Measurements from ENCODE around the gene DNAH10. TPM values are rescaled to one million over a fixed set of nuclear protein-coding genes. Genes with fewer than 3 reads are reported as not detected.

Gene DNAH10
- total and polyA plus RNA-seq, 2 of the 13 experiments (the other 11 are each of a cell fraction or from before 2014, with no cell fraction given) = 0.01 to 0.02 TPM

- TF ChIP-seq UBTF (CRISPR knock-in tag; IDR thresholded peaks at IDR 0.05) (peak; percentile 63), ZNF503 (CRISPR knock-in tag; IDR thresholded peaks at IDR 0.05) (no peak), ZFY (CRISPR knock-in tag; IDR thresholded peaks at IDR 0.05) (peak; percentile 57), BRF2 (CRISPR knock-in tag; IDR thresholded peaks at IDR 0.05) (no peak), ZNF446 (CRISPR knock-in tag; IDR thresholded peaks at IDR 0.05) (peak; percentile 56; the same call in 1 of the 2 replicates), DNMT1 (CRISPR knock-in tag; IDR thresholded peaks at IDR 0.05) (no peak), ARID5B (CRISPR knock-in tag; IDR thresholded peaks at IDR 0.05) (no peak), ZFX (CRISPR knock-in tag; IDR thresholded peaks at IDR 0.05; ENCODE audit: low read depth) (peak; percentile 81), ZGPAT (CRISPR knock-in tag; IDR thresholded peaks at IDR 0.05) (peak; percentile 30; the same call in 1 of the 2 replicates), NFIB (CRISPR knock-in tag; IDR thresholded peaks at IDR 0.05; ENCODE audit: borderline replicate concordance) (no peak), SP4 (CRISPR knock-in tag; IDR thresholded peaks at IDR 0.05) (0 out of 2 replicates have a peak, but pooled peaks have one; percentile 3), HDAC1 (CRISPR knock-in tag; IDR thresholded peaks at IDR 0.05) (peak; percentile 43; the same call in 1 of the 2 replicates), ZNF75D (CRISPR knock-in tag; IDR thresholded peaks at IDR 0.05; ENCODE audit: borderline replicate concordance) (no peak), ZNF333 (CRISPR knock-in tag; IDR thresholded peaks at IDR 0.05; ENCODE audit: borderline replicate concordance) (no peak), ZSCAN5A (CRISPR knock-in tag; IDR thresholded peaks at IDR 0.05; ENCODE audit: borderline replicate concordance) (no peak), DPF2 (CRISPR knock-in tag; IDR thresholded peaks at IDR 0.05; ENCODE audit: borderline replicate concordance, low read depth) (no peak)
These were observed 209.8 kb downstream of the DNAH10 start (continued) for GRCh38 chr12:123971770-123972456.
